Small intestine (tissue), 7 donors: Measurements from ENCODE around the gene RRBP1. TPM values are rescaled to one million over a fixed set of nuclear protein-coding genes. Genes with fewer than 3 reads are reported as not detected.
A peak's percentile ranks its signal among the peaks of the same experiment; 100 is the strongest.

Experiments
- DNase-seq, 2 donors: peaks; one replicate each; pipeline versions ENCODE4 v3.0.0 to v3.0.0-alpha.2; 2013
- FAIRE-seq: peaks from 2 replicates; lab custom pipeline; 2012; peaks lifted over from hg19 to GRCh38; lab: Jason Lieb, UNC
- H3K27ac ChIP-seq, 3 donors: one replicate each; pipeline ENCODE4 v1.5.1; 2013; ENCODE audit warnings: low read length in 2 of 3, mild to moderate bottlenecking in 2 of 3, control low read depth in 1 of 3, inconsistent platforms in 1 of 3, low read depth in 1 of 3, moderate library complexity in 1 of 3
- H3K27me3 ChIP-seq, 3 donors: one replicate each; pipeline ENCODE4 v1.6.1; 2013; ENCODE audit warnings: low read length in 3 of 3, inconsistent platforms in 1 of 3; ENCODE audit not compliant: control insufficient read depth in 3 of 3, insufficient read depth in 3 of 3
- H3K36me3 ChIP-seq, 3 donors: one replicate each; pipeline ENCODE4 v1.6.1; 2013; ENCODE audit warnings: low read length in 3 of 3, inconsistent platforms in 1 of 3, low read depth in 1 of 3, mild to moderate bottlenecking in 1 of 3, moderate library complexity in 1 of 3; ENCODE audit not compliant: control insufficient read depth in 3 of 3, insufficient read depth in 2 of 3
- H3K4me1 ChIP-seq, 3 donors: one replicate each; pipeline ENCODE4 v1.6.1; 2013; ENCODE audit warnings: low read length in 2 of 3, inconsistent platforms in 1 of 3, low read depth in 1 of 3, mild to moderate bottlenecking in 1 of 3, moderate library complexity in 1 of 3; ENCODE audit not compliant: control insufficient read depth in 3 of 3, insufficient read depth in 2 of 3
- H3K4me3 ChIP-seq, 3 donors: one replicate each; pipeline ENCODE4 v1.5.1; 2013; ENCODE audit warnings: low read length in 3 of 3, control low read depth in 1 of 3, inconsistent platforms in 1 of 3, low read depth in 1 of 3, mild to moderate bottlenecking in 1 of 3, moderate library complexity in 1 of 3
- H3K9me3 ChIP-seq, 2 donors: one replicate each; pipeline ENCODE4 v1.6.1; 2013; ENCODE audit warnings: low read depth in 1 of 2, low read length in 1 of 2; ENCODE audit not compliant: control insufficient read depth in 2 of 2, insufficient read depth in 1 of 2
- WGBS, 3 donors: extraction: QIAGEN DNeasy Blood & Tissue Kit; methylation state at CpG; one replicate each; pipeline ENCODE4 v1.1.7; 2013; 5-methylcytosine and 5-hydroxymethylcytosine counted together
- polyA plus RNA-seq, 4 donors: library from polyadenylated mRNA; stranded (reverse) in 3 of 4; unstranded in 1 of 4; fragments of 200-250 nt in 3 of 4; fragments of 120-200 nt in 1 of 4; gene quantifications; one replicate each; pipeline versions ENCODE4 v1.2.1 to v1.2.3, GENCODE V29; 2013
- donor health status: healthy with polysubstance abuse.
- donor health status: control.
- donor health status: control.
- donor health status: Bipolar disorder and iron deficiency.
- donor health status: healthy.

The RRBP1 gene
- polyA plus RNA-seq, 4 donors: 45.2 to 232 (median 112) TPM

DNA sequence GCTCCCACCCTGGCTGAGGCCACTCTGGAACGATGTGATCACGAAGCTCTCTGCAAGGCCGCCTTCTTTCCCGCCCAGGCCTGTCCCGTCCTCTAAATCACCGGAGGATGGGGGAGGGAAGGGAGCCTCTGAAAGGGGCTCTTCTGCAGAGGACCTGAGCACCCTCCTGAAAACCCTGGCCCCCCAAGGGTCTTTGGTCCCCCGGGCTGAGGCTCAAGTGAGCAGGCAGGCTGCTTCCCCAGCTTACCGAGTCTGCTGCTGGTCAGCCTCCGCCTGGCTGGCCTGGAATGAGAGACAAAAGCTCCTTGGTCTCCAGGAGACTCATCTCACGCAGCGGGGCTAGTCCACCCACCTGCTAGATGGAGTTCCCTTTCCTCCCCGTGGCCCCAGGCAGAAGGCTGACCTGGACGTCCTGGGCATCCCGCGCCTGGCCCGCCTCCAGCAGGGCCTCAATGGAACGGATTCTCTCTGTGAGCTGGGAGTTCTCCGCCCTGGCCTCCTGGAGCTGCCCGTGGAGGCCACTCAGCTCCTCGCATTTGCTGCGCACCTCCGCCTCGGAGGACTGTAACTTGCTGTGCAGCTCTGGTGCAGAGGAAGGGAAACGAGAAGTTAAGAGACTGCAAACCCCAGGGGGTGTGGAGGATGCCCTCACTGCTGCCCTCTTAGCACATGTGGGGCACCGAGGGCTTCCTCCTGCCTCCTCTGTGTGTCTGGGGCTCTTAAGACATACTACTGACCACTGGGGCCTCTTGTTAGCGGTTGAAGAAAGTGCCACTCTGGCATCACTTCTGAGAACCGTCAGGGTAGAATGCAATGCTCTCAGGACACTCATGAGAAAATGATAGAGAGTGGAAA is 54.7 kb downstream of the RRBP1 start:
- H3K4me1 ChIP-seq: peaks cover 0 to 27% (median 0%) of the 10 kb centered on the region in 3 donors
- 80 to 84% (median 83%) methylated on average over 27 of the region's 27 CpGs for WGBS, 3 donors
- no peak for FAIRE-seq
- H3K27ac ChIP-seq: peak overlapping the region in 1 of 3 donors; percentile 34
- DNase-seq: no peak
- no peaks in the 10 kb centered on the region for H3K27me3 ChIP-seq
- no peaks in the 10 kb centered on the region for H3K9me3 ChIP-seq
- no peak overlapping the region for H3K4me3 ChIP-seq
- peaks cover 24 to 100% (median 52%) of the 10 kb centered on the region in 3 donors for H3K36me3 ChIP-seq

DNA sequence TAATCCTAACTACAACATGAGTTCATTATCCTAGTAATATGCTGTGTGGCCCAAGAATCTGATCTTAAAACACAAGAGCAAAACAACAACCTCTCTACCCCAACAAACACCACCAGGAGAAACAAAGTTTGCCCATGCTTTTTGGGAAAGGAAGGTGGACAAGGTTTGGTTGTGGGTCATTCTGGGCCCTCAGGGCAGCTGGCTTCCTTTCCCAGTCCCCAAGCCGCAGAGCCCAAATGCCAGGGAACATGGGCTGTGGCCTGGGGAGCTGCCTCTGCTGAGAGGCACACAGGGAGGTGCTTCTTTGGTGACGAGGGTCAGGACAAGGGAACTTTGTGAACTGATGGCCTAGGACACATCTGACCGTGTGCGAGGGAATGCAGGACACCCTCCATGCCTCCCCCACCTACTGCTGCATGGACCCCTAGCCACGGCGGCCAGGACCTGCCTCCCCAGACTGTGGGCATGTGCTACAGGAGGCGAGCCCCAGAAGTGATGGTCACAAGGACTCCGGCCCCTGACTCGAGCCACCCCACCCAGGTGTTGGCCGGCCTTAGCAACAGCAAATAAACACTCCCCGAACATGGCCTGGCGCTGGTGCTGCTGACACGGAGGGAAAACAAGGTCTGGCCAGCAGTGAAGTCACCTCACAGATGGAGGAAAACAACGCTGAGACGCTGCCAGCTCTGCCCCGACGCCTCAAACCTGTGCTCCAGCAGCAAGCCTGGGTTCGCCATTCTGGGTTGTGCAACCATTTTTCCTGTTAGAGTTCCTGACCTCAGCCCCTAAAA is 55.6 kb downstream of the RRBP1 start:
- peak; percentile 31 to 46 for DNase-seq
- Histone ChIP-seq H3K4me1 (peaks cover 0 to 19% (median 0%) of the 10 kb centered on the region in 3 donors), H3K4me3 (no peak overlapping the region), H3K27me3 (no peaks in the 10 kb centered on the region), H3K9me3 (no peaks in the 10 kb centered on the region), H3K27ac (peak overlapping the region in 2 of 3 donors; percentile 28 to 34), H3K36me3 (peaks cover 29 to 100% (median 54%) of the 10 kb centered on the region in 3 donors)
- no peak for FAIRE-seq
- 72 to 83% (median 81%) methylated on average over 18 of the region's 18 CpGs for WGBS, 3 donors

DNA sequence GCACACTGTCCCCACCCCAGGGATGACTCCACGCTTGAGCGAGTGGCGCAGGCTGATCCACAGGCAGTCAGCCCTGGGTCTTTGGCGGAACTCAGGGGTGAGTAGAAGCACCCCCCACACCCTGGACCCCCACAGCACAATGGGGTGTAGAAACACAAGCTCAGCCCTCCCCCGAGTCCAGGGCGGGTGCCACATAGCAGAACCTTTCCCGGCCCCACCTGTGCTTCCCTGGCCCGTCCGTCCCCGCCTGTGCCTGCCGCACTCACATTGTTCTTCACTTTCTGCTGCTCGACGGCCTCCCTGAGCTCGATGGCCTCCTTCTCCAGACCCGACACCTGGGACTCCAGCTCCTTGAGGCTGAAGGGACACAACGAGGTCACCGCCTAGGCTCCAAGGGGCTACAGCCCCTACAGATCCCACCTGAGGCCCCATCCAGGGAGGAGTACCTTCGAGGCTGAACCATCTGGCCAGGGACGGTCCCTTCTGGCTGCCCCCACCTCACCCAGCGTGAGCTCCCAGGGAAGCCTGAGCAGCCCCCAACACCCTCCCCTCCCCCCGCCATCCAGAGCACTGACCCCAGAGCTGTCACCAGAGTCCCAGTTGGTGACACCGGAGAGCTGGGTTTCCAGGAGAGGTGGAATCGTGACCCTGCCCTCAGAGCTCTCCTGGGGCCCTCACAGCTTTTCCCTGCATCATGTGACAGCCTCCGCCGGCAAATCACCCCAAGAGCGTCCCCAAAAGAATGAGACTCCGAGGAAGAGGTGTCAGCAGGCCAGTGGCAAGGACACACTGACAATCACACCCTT is 56.6 kb downstream of the RRBP1 start:
- no peak overlapping the region for H3K4me3 ChIP-seq
- no peak for FAIRE-seq
- H3K4me1 ChIP-seq: peaks cover 0 to 9% (median 0%) of the 10 kb centered on the region in 3 donors
- H3K27ac ChIP-seq: no peak overlapping the region
- WGBS, 3 donors: 92 to 96% (median 93%) methylated on average over 26 to 27 of the region's 27 CpGs
- DNase-seq: no peak
- no peaks in the 10 kb centered on the region for H3K27me3 ChIP-seq
- peaks cover 34 to 100% (median 54%) of the 10 kb centered on the region in 3 donors for H3K36me3 ChIP-seq
- H3K9me3 ChIP-seq: no peaks in the 10 kb centered on the region

DNA sequence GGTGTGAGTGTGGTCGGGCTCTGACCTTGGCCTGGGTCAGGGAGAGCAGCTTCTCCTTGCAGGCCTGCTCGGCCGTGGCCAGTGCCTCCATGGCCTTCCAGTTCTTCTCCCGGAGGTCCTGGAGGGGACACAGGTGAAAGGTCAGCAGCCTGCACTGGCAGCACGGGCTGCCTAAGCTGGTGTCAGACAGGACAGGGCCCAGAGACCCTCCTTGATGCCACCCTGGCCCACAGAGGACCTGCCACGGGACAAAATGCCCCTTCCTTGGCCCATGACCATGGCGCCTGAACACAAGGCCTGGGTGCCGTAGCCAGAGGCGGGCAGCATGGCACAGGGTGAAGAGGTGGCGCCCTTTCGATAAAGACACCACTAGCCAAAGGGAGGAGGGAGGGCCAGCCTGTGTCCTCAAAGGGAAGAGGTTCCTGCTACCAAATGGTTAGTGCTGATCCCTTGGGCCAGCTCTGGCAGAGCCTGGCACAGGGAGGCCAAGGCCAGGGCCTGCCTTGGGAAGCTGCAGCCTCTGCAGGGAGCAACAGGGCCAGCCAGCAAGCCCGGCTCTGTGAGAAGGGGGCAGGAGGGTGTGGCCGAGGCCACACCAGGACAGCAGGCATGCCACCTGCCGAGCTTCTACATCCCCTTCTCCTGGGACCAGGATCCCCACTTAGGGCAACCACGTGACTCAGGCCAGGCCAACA is 57.3 kb downstream of the RRBP1 start:
- 82 to 87% (median 86%) methylated on average over 14 to 15 of the region's 15 CpGs for WGBS, 3 donors
- DNase-seq (no peak), FAIRE-seq (no peak)
- Histone ChIP-seq H3K27ac (no peak overlapping the region), H3K36me3 (peaks cover 34 to 100% (median 59%) of the 10 kb centered on the region in 3 donors), H3K4me1 (peaks cover 0 to 8% (median 0%) of the 10 kb centered on the region in 3 donors), H3K9me3 (no peaks in the 10 kb centered on the region), H3K4me3 (no peak overlapping the region), H3K27me3 (no peaks in the 10 kb centered on the region)

DNA sequence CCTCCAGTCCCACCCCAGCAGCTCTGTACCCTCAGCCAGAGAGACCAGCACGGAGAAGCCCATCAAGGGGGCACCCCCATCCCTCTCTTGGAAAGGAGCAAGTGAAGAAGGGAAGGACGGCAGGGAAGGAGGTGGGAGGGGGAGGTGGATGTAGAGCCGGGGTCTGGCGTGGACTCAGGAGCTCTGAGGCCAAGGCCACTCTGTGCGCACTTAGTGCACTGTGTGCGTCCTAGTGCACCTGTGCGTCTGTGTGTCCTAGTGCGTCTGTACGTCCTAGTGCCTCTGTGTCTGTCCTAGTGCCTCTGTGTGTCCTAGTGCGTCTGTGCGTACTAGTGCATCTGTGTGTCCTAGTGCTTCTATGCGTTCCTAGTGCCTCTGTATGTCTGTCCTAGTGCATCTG is 58.0 kb downstream of the RRBP1 start:
- H3K4me1 ChIP-seq: peaks cover 0 to 8% (median 0%) of the 10 kb centered on the region in 3 donors
- no peak for DNase-seq
- H3K4me3 ChIP-seq: no peak overlapping the region
- whole genome bisulfite sequencing, 3 donors: 91 to 94% (median 94%) methylated on average over 12 of the region's 12 CpGs
- H3K36me3 ChIP-seq: peaks cover 34 to 100% (median 55%) of the 10 kb centered on the region in 3 donors
- no peaks in the 10 kb centered on the region for H3K27me3 ChIP-seq
- no peaks in the 10 kb centered on the region for H3K9me3 ChIP-seq
- no peak for FAIRE-seq
- H3K27ac ChIP-seq: no peak overlapping the region

GRCh38 chr20:17622851-17623508 is 59.1 kb downstream of the RRBP1 start:
- no peak for DNase-seq
- Histone ChIP-seq H3K27ac (no peak overlapping the region), H3K36me3 (peaks cover 35 to 100% (median 54%) of the 10 kb centered on the region in 3 donors), H3K9me3 (no peaks in the 10 kb centered on the region), H3K27me3 (no peaks in the 10 kb centered on the region), H3K4me1 (peaks cover 0 to 8% (median 0%) of the 10 kb centered on the region in 3 donors), H3K4me3 (no peak overlapping the region)
- FAIRE-seq: no peak
- WGBS, 3 donors: 82 to 90% (median 89%) methylated on average over 9 of the region's 9 CpGs

DNA sequence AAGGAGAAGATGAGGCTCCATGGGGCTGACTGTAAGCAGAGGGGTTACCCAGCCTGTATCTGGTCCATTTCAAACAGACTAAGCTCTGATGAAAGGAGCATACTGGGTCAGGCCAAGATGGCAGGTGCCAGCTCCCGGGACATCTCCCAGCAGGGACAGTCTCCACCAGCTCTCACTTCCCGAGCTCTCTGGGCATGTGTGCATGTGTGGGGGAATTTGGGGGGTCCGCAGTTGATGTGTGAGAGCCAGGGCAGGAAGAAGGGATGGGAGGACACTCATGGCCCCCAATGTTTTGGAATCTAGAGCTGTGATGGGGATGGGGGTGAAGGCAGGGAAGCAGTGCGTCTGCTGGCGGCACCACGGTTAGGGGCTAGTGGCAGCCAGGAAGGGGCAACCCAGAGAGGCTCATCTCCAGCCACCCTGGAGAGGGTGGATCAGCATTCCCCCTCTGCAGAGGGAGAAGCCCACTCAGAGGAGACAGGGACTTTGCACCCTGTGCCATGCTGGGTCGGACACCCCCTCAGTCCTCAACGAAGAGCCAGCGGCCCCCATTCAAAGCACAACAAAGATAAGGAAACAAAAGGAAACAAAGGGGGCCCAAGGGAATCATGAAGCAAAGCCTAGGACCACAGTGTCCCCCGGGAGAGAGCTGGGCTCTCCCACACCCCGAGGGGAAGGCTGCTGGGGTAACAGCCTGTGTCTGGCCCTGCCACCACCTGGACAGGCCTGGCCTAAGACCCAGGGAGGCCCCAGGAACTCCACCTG is 59.8 kb downstream of the RRBP1 start:
- Histone ChIP-seq H3K27me3 (no peaks in the 10 kb centered on the region), H3K27ac (no peak overlapping the region), H3K4me3 (no peak overlapping the region), H3K4me1 (peaks cover 0 to 7% (median 0%) of the 10 kb centered on the region in 3 donors), H3K9me3 (no peaks in the 10 kb centered on the region), H3K36me3 (peaks cover 34 to 100% (median 49%) of the 10 kb centered on the region in 3 donors)
- WGBS, 3 donors: 87 to 93% (median 92%) methylated on average over 11 of the region's 11 CpGs
- DNase-seq (no peak), FAIRE-seq (no peak)
